Stimulated activated CD8-positive, alpha-beta memory T cell treated with anti-CD3 and anti-CD28 coated beads, Interleukin-15, amount 100 ng/mL, for 48 hours (primary cell): ENCODE results near the gene PRR5L.
"Not testable (repeated sequence)": the region's sequence is repeated elsewhere in the genome, so short reads cannot be mapped to it uniquely, and the experiment has no call there.

ENCODE experiments used
- DNase-seq, 2 donors: peaks; one replicate each; pipeline ENCODE4 v3.0.0-alpha.2; 2020; ENCODE audit warnings: low read depth in 2 of 2

Gene PRR5L

GRCh38 chr11:36499315-36499714, 203.2 kb downstream of the PRR5L start:
- DNase-seq, result no peak

GRCh38 chr11:36500315-36500721, 204.2 kb downstream of the PRR5L start:
- no peak for DNase-seq

DNA sequence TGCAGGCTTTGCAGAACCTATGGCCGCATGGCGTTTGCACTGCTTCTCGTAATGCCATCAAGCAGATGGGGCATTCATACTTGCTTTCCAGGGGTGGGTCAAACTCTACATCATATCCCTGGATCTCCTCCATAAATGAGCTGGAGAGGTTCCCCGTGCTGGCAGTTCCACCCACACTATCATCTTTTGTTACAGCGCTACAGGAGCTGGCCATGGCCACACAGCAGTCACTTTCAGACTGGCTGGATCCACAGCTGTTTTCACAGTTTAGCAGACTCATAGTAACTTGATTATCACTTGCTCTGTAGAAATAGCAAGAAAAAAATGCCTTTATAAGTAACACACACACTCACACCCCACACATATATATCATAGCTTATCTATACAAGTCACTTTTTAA, 205.1 kb downstream of the PRR5L start:
- no peak for DNase-seq

GRCh38 chr11:36507824-36508489, 211.9 kb downstream of the PRR5L start:
- no peak for DNase-seq

DNA sequence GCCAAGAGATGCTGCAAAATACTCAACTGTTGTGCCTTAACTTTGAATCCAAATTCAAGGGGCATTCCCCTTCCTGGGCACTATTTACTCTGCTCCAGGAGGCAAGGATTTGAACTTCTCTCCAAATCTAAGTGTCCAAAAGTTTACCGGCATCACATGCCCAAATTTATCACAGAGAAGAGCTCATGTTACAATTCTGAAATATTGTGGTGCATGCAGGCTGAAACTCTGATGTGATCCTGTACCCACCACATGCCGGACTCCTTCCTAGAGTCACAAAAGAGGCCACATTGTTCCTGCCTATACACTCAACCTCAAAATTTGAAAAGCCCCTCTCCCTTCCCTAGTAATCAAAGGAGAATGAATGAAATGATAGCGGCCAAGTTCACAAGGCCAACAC, 212.7 kb downstream of the PRR5L start:
- DNase-seq, result no peak

GRCh38 chr11:36509201-36509639, 213.1 kb downstream of the PRR5L start:
- DNase-seq, result no peak

DNA sequence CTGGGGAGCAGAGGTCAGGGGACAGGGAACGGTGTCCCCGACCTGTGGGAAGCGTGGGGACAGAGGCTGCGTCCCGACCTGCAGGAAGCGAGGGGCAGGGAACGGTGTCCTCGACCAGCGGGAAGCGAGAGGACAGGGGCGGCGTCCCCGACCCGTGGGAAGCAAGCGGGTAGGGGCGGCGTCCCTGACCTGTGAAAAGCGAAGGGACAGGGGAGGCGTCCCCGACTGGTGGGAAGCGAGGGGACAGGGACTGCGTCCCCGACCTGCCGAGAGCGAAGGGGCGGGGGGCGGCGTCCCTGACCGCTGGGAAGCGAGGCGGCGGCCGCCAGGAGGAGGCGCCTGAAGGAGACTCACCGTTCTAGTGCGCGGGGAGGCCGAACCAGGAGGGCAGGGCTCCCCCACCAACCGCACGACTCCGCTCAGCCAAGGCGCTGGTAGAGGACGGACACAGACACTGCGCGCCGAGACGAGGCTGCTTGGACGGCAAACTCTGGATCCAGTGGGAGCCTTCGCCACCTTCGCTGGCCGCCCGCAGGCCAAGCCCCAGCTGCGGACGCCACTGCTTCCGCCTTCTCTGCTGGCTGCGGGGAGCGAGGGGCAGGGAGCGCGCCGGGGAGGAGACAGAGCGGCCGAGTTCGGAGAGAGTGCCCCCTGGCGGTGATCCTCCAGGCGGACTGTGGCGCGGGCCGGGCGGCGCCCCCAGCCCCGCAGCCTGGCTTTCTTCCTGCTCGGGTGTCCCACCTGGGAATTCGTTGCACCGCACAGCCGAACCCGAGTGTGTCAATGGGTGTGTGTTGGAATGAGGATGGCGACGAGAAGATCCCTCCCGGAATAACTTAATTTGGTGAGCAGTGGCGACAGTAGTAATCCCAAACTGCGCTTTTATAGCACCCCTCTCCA, 213.9 kb downstream of the PRR5L start, which contains the start of gene TRAF6:
TRAF6 (minus strand) TSS at position 579 of the 900 bp plus-strand sequence. CDS start 8,757 bp downstream, outside the sequence.
- peak; percentile 79 to 81 for DNase-seq

DNA sequence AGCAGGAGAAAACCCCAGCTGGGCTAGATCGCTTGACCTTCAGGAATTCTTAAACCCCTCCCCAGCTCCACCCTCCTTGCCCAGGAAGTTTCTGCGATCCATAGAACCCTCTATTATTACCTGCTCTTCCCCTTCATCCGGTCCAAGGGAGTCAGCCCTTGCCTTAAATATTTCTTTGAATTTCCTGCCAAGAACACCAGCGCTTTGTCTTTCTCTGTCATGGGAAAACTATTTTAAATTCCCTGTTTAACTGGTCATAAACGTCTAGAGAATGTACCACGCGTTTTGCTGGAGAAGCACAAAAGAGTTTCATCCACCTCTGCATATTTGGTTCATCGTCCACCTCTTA, 214.5 kb downstream of the PRR5L start:
- no peak for DNase-seq

- DNase-seq, result not testable (repeated sequence)
These were observed 215.0 kb downstream of the PRR5L start for GRCh38 chr11:36511062-36511461.

DNA sequence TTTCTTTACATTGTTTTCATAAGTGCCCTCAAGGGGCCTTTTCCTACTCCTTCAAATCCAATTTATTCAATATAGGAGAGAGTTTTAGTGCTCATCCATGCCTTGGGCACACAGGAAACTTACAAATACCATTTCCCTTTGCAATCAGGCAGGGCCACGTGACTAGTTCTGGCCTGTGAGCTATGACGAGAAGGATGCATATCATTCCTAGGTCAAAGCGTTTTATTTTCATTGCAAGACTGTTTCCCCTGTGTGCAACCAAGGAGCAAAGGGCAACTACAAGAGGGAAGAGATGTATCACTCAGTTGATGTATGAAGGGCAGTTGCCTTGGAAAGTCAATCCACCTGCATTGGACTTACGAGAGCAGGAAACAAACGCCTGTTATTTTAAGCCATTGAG, 215.9 kb downstream of the PRR5L start:
- no peak for DNase-seq

DNA sequence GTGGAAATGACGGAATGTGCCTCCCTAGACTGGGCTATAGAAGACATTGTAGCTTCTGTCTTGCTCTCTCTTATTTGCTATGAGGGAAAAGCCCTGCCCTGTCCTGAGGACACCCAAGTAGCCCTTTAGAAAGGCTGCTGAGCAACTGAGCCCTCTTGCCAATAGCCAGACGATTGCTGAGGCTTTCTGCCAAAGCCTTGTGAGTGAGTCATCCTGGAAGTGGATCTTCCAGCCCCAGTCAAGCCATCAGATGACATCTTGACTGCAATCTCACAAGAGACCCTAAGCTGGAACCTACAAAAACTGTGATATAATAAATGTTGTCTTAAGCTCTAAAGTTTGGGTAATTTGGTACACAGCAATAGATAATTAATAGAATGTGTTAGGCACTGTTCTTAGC, 217.9 kb downstream of the PRR5L start:
- no peak for DNase-seq
